ENCODE results near the gene S100B. TPM values are rescaled to one million over a fixed set of nuclear protein-coding genes. Genes with fewer than 3 reads are reported as not detected.
"Not testable (repeated sequence)": the region's sequence is repeated elsewhere in the genome, so short reads cannot be mapped to it uniquely, and the experiment has no call there.

The S100B gene
- total RNA-seq, 3 donors from 2014 or later, result 25.6 to 242 (median 61.3) TPM

GRCh38 chr21:46634427-46634826 lies 29.5 kb upstream of the S100B start:
- Histone ChIP-seq H3K4me3 (peak overlapping the region in 2 of 3 donors; percentile 88 to 89), H3K9me3 (no peaks in the 10 kb centered on the region), H3K4me1 (peaks cover 0 to 9% of the 10 kb centered on the region in 2 donors), H3K27ac (peak overlapping the region; percentile 97 to 99), H3K36me3 (no peaks in the 10 kb centered on the region), H3K27me3 (no peaks in the 10 kb centered on the region)
- intact Hi-C loops (cut with DNase I; ENCODE audit: low total_unique reads), result no loop called here
- TF ChIP-seq POLR2A (IDR thresholded peaks at IDR 0.05) (no peak), CTCF (IDR thresholded peaks at IDR 0.05) (no peak), POLR2AphosphoS5 (IDR thresholded peaks at IDR 0.05) (no peak)
- DNase-seq (ENCODE audit: low spot score in 2 of 2), result no peak

- TF ChIP-seq POLR2A (IDR thresholded peaks at IDR 0.05) (no peak), CTCF (IDR thresholded peaks at IDR 0.05) (no peak), POLR2AphosphoS5 (IDR thresholded peaks at IDR 0.05) (no peak)
- peaks cover 0 to 3% of the 10 kb centered on the region in 2 donors for H3K27me3 ChIP-seq
- no peaks in the 10 kb centered on the region for H3K9me3 ChIP-seq
- no peak overlapping the region for H3K4me3 ChIP-seq
- H3K36me3 ChIP-seq, result no peaks in the 10 kb centered on the region
- DNase-seq (ENCODE audit: low spot score in 2 of 2), result no peak
- peaks cover 0 to 9% of the 10 kb centered on the region in 2 donors for H3K4me1 ChIP-seq
- intact Hi-C loops (cut with DNase I; ENCODE audit: low total_unique reads), result no loop called here
- H3K27ac ChIP-seq, result no peak overlapping the region
These were observed 28.7 kb upstream of the S100B start for GRCh38 chr21:46633566-46633965.

DNA sequence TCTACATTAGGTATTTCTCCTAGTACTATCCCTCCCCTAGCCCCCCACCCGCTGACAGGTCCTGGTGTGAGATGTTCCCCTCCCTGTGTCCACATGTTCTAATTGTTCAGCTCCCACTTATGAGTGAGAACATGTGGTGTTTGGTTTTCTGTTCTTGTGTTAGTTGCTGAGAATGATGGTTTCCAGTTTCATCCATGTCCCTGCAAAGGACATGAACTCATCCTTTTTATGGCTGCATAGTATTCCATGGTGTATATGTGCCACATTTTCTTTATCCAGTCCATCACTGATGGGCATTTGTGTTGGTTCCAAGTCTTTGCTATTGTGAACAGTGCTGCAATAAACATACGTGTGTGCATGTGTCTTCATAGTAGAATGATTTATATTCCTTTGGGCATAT lies 26.0 kb upstream of the S100B start:
- intact Hi-C loops (cut with DNase I; ENCODE audit: low total_unique reads); DNase-seq (ENCODE audit: low spot score in 2 of 2): not testable (repeated sequence)

GRCh38 chr21:46628868-46629267 lies 24.0 kb upstream of the S100B start:
- DNase-seq (ENCODE audit: low spot score in 2 of 2), result no peak
- no peak for TF ChIP-seq POLR2A (IDR thresholded peaks at IDR 0.05)
- no peak for TF ChIP-seq POLR2AphosphoS5 (IDR thresholded peaks at IDR 0.05)
- TF ChIP-seq CTCF (IDR thresholded peaks at IDR 0.05), result no peak
- Histone ChIP-seq H3K4me1 (no peaks in the 10 kb centered on the region), H3K9me3 (peaks cover 8 to 11% of the 10 kb centered on the region in 2 donors), H3K36me3 (no peaks in the 10 kb centered on the region), H3K4me3 (no peak overlapping the region), H3K27ac (no peak overlapping the region), H3K27me3 (peaks cover 0 to 3% of the 10 kb centered on the region in 2 donors)
- intact Hi-C loops (cut with DNase I; ENCODE audit: low total_unique reads), result no loop called here

More for the DNA sequence above, 26.0 kb upstream of the S100B start:
- H3K9me3 ChIP-seq, H3K27ac ChIP-seq, H3K4me3 ChIP-seq, H3K4me1 ChIP-seq, H3K36me3 ChIP-seq, H3K27me3 ChIP-seq: not testable (repeated sequence)

DNA sequence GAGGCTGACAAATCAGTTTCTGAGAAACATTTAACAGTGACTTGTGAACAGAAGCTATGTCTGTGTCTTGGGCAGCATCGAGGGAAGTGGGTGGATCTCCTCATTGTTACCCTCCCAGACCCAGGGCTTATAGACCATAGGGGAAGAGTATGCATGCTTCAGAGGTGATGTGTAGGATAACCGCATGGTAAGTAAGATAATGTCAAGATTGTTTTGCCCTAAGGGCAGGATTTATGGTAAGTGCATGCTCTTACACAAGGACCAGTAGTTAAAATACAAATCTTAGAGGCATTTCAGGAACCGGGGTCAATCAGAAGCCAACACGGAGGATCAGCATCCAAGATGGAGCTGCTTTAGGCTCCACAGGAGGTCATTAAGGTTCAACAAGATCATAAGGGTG lies 22.8 kb upstream of the S100B start:
- no peak overlapping the region for H3K27ac ChIP-seq
- peaks cover 0 to 7% of the 10 kb centered on the region in 2 donors for H3K4me1 ChIP-seq
- no peak overlapping the region for H3K4me3 ChIP-seq
- peaks cover 0 to 3% of the 10 kb centered on the region in 2 donors for H3K27me3 ChIP-seq
- intact Hi-C loops (cut with DNase I; ENCODE audit: low total_unique reads), result no loop called here
- no peak for TF ChIP-seq POLR2AphosphoS5 (IDR thresholded peaks at IDR 0.05)
- TF ChIP-seq CTCF (IDR thresholded peaks at IDR 0.05), result no peak
- TF ChIP-seq POLR2A (IDR thresholded peaks at IDR 0.05), result no peak
- DNase-seq (ENCODE audit: low spot score in 2 of 2), result no peak
- peaks cover 8 to 11% of the 10 kb centered on the region in 2 donors for H3K9me3 ChIP-seq
- H3K36me3 ChIP-seq, result no peaks in the 10 kb centered on the region

Data from breast epithelium (tissue), 4 donors.